Activated B cell treated with CpG ODN at 0.5 μM for 24 hours (primary cell): ENCODE data around the gene SMCO3. TPM values are rescaled to one million over a fixed set of nuclear protein-coding genes. Genes with fewer than 3 reads are reported as not detected.

Experiments used
- ATAC-seq: fragments of 200-7000 bp; cut with Tn5 transposase; one replicate; pipeline ENCODE4 v1.10.0; 2021; ENCODE audit warnings: low read depth, mild to moderate bottlenecking, moderate library complexity
- CTCF ChIA-PET: fragments of 350-600 bp; sonication (Branson Sonifier 250); formaldehyde crosslinking; loops from one replicate; lab custom pipeline; 2021; ENCODE audit warnings: antibody characterized with exemption; lab: Charles Lee
- POLR2A ChIA-PET: fragments of 350-600 bp; sonication (Branson Sonifier 250); formaldehyde crosslinking; loops from one replicate; lab custom pipeline; 2021; ENCODE audit warnings: antibody characterized with exemption; lab: Charles Lee
- DNase-seq: peaks from one replicate; pipeline ENCODE4 v3.0.0; 2022
- H3K27ac Mint-ChIP-seq: one replicate; pipeline ENCODE4 v1.8.0; 2020; ENCODE audit warnings: mixed read lengths
- H3K27me3 Mint-ChIP-seq: one replicate; pipeline ENCODE4 v1.8.0; 2021; ENCODE audit warnings: mixed read lengths
- H3K36me3 Mint-ChIP-seq: one replicate; pipeline ENCODE4 v1.8.0; 2021; ENCODE audit warnings: low read depth, mixed read lengths
- H3K4me1 Mint-ChIP-seq: one replicate; pipeline ENCODE4 v1.8.0; 2021; ENCODE audit warnings: mixed read lengths
- H3K4me3 Mint-ChIP-seq: one replicate; pipeline ENCODE4 v1.8.0; 2020; ENCODE audit warnings: mild to moderate bottlenecking, mixed read lengths
- H3K9me3 Mint-ChIP-seq: one replicate; pipeline ENCODE4 v1.8.0; 2020; ENCODE audit warnings: mixed read lengths
- CTCF ChIP-seq: fragments of 200-600 bp; IDR thresholded peaks from one replicate; pipeline ENCODE4 v1.8.0; 2022; ENCODE audit warnings: antibody characterized with exemption, mild to moderate bottlenecking
- intact Hi-C: fragments of 100-400 bp; cut with micrococcal nuclease; formaldehyde crosslinking; loops from one replicate; pipeline ENCODE4 v1.15.1; 2024
- total RNA-seq: library from RNA; stranded (reverse); gene quantifications from 2 replicates; pipeline ENCODE4 v1.2.3, GENCODE V29; 2022

Gene SMCO3
- total RNA-seq, 1 donor from 2014 or later = not detected

DNA sequence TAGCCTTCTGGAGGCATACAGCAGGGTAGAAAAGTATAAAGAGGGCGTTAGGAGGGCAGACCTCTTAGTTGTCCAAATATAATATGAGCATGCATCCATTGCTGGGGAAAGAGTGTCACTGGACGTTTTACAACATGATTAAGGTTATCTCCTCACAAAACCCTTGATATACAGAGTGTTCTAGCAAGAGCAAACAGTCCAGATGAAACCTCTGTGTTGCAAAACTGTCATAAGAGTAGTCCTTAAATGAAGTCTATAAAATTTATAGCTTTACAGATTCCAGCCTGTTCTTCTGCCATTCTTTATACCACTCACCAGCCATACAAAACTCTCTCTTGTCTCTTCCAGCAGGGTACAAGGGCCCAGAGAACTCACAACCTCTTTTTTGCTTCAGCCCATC, 32.4 kb downstream of the SMCO3 start:
- no peak for TF ChIP-seq CTCF
- DNase-seq = no peak
- ATAC-seq = no peak
- Mint-ChIP-seq H3K9me3 (no peaks in the 10 kb centered on the region), H3K4me1 (peaks cover 8% of the 10 kb centered on the region), H3K27ac (no peak overlapping the region), H3K36me3 (peaks cover 15% of the 10 kb centered on the region), H3K27me3 (no peaks in the 10 kb centered on the region), H3K4me3 (no peak overlapping the region)
- ChIA-PET CTCF (no interaction called here), POLR2A (interaction anchor here (1.2 to 1.3 kb wide), 2 partner anchors 11 to 21 kb away, joined by 10 read pairs; partner anchors contain the start of genes C12orf60 and WBP11)
- intact Hi-C loops = no loop called here

DNA sequence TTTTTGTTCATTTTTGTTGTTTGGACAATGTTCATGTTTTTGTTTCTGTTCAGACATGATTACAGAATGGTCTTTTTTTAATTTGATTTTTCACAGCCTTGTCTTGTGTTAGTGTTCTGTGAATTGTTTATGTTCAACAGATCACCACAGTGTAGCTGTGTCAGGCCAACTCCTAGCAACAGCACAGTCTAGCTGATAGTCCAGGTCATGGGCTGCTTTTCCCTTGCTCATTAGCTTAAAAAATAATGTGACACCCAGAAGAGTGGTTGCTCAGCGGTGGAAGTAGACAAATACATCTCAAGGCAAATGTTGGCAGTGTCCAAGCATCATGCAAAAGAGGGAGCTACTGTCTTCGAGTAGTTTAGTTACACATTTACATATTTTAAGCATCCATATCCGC, 33.1 kb downstream of the SMCO3 start:
- POLR2A ChIA-PET = interaction anchor here (0.6 to 1.0 kb wide), 3 partner anchors 10 to 379 kb away, joined by 3 to 5 read pairs (median 3); partner anchors contain the start of genes C12orf60 and WBP11
- no peak for TF ChIP-seq CTCF
- ATAC-seq = no peak
- Mint-ChIP-seq H3K27me3 (no peaks in the 10 kb centered on the region), H3K4me3 (no peak overlapping the region), H3K4me1 (peaks cover 8% of the 10 kb centered on the region), H3K27ac (no peak overlapping the region), H3K9me3 (no peaks in the 10 kb centered on the region), H3K36me3 (peaks cover 10% of the 10 kb centered on the region)
- DNase-seq = no peak
- intact Hi-C loops = no loop called here
- CTCF ChIA-PET = no interaction called here

DNA sequence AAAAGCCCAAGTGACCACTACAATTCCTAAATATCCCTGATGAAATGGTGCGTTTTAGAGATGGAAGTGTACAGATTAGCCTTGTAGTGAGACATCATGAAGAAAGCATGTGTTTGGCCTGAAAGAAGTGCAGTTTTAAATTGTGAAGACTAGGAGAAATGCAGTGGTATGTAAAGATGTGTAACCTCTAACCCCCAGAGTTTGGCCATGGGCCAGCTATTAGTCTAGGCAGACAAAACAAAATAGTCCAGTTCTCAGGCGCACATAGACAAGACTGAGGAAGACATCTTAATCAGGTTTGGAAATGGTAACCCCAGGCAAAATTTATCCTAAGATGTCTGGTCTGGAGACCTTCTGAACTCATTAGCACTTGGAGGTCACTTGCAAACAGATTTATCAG, 34.1 kb downstream of the SMCO3 start:
- no peak for ATAC-seq

DNA sequence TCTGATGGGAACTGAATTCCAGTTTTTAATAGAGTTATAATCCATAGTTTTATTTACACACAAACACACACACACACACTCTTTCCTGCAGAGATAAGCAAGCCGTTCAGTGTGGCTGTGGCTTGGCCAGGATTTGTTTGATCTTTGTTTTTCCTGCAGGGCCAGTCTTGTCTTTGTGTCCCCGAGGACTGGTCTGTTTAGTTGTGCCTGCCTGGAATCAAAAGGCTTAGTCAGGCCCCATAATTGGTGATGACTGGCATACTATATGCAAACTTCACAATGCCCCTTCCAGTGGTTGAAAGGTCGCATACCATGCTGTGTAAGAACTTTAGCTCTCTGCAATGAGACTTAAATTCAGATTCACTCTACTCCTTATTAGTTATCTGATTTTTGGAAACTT, 36.7 kb downstream of the SMCO3 start:
- no peaks in the 10 kb centered on the region for H3K27me3 Mint-ChIP-seq
- ChIA-PET CTCF (interaction anchor here (1.2 kb wide), 1 partner anchor 218 kb away, joined by 4 read pairs; no protein-coding TSS in a partner anchor), POLR2A (interaction anchor here (0.9 to 1.1 kb wide), 2 partner anchors 22 to 26 kb away, joined by 3 read pairs; partner anchors contain the start of gene WBP11)
- peaks cover 26% of the 10 kb centered on the region for H3K4me1 Mint-ChIP-seq
- ATAC-seq (no peak), DNase-seq (no peak)
- H3K27ac Mint-ChIP-seq = no peak overlapping the region
- TF ChIP-seq CTCF = no peak
- H3K36me3 Mint-ChIP-seq = peaks cover 8% of the 10 kb centered on the region
- H3K4me3 Mint-ChIP-seq = no peak overlapping the region
- H3K9me3 Mint-ChIP-seq = no peaks in the 10 kb centered on the region
- intact Hi-C loops = no loop called here

More for the DNA sequence above, 34.1 kb downstream of the SMCO3 start:
- Mint-ChIP-seq H3K9me3 (no peaks in the 10 kb centered on the region), H3K27me3 (no peaks in the 10 kb centered on the region), H3K27ac (no peak overlapping the region), H3K4me1 (peaks cover 18% of the 10 kb centered on the region), H3K4me3 (no peak overlapping the region), H3K36me3 (peaks cover 1% of the 10 kb centered on the region)
- no peak for DNase-seq
- ChIA-PET POLR2A (interaction anchor here (1.0 kb wide), 1 partner anchor 9 kb away, joined by 3 read pairs; a partner anchor contains a TSS), CTCF (no interaction called here)
- intact Hi-C loops = no loop called here
- no peak for TF ChIP-seq CTCF

DNA sequence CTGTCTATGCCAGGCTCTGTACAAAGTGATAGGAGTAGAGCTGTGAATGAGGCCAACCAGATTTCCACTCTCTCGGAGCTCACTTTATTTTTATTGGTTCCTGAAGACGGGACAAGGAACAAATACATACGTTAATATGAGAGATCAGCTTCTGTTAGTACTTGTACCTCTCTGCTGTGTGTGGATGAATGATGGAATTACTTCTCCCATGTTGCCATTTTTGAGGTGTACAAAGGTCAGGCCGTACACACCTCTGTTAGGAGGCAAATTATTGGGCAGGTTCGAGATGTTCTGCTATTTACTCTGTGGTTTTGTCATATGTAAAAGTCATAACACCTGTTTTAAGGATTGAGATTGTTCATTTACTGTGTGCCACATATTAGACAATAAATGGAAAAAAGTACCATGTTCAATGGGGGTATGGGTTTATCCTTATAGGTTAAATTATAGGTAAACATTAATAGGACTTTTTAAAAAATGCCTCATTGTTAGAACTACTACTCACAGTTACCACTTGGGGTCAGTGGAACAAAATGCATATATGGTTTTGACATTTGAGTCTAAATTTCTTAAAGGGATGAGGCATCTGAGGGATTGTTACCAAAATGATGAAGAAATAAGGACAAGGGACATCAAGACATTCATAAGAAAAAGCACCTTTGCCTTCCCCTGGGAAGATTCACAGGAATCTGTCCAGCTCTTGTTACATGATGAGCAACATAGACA, 37.6 kb downstream of the SMCO3 start:
- TF ChIP-seq CTCF = no peak
- Mint-ChIP-seq H3K36me3 (peaks cover 8% of the 10 kb centered on the region), H3K4me1 (peaks cover 34% of the 10 kb centered on the region), H3K27me3 (no peaks in the 10 kb centered on the region), H3K9me3 (no peaks in the 10 kb centered on the region), H3K27ac (no peak overlapping the region), H3K4me3 (no peak overlapping the region)
- no peak for ATAC-seq
- DNase-seq = no peak
- CTCF ChIA-PET = interaction anchor here (0.9 to 1.2 kb wide), 2 partner anchors 116 to 219 kb away, joined by 3 to 4 read pairs; no protein-coding TSS in a partner anchor
- POLR2A ChIA-PET = interaction anchor here (0.9 to 8.2 kb wide), 4 partner anchors 23 to 183 kb away, joined by 3 to 98 read pairs (median 38); partner anchors contain the start of genes ARHGDIB, C12orf60 and WBP11
- intact Hi-C loops = loop anchor here (1.0 kb wide), 1 partner anchor 220 kb away; no protein-coding TSS in a partner anchor
